K562 (cell line): ENCODE data around the gene HRH3. TPM values are rescaled to one million over a fixed set of nuclear protein-coding genes. Genes with fewer than 3 reads are reported as not detected.

ENCODE experiments used
- ATAC-seq: fragments of 200-7000 bp; cut with Tn5 transposase; 3 replicates; pipeline ENCODE4 v1.9.1; 2020; ENCODE audit warnings: moderate library complexity
- BruUV-seq: library from RNA; stranded (reverse); fragments of 400-500 nt; replicated peaks from 2 replicates; lab custom pipeline; 2021; lab: Mats Ljungman, UMichigan
- CTCF ChIA-PET: fragments of 300-600 bp; formaldehyde crosslinking; extraction: SDS; loops from one replicate; lab custom pipeline; 2021; ENCODE audit warnings: low intra/inter-chr PET ratio; lab: Yijun Ruan, JAX
- POLR2A ChIA-PET: fragments of 300-600, 350-650 bp; sonication (Branson Sonifier 250); formaldehyde crosslinking; extraction: SDS; loops from one replicate; lab custom pipeline; 2021; ENCODE audit warnings: antibody characterized with exemption, inconsistent platforms; lab: Yijun Ruan, JAX
- DNase-seq, 4 experiments: peaks; one replicate each; pipeline versions ENCODE4 v3.0.0 to v3.0.0-alpha.2; 2011 to 2018; ENCODE audit warnings: low spot score in 3 of 4, mixed read lengths in 3 of 4; ENCODE audit errors: extremely low read depth in 1 of 4
- FAIRE-seq: peaks from 2 replicates; lab custom pipeline; 2011; peaks lifted over from hg19 to GRCh38; lab: Jason Lieb, UNC
- H2AFZ ChIP-seq: 2 replicates; pipeline ENCODE4 v1.6.0; 2011; ENCODE audit warnings: low read depth, low read length, control low read depth, inconsistent platforms
- H3K27ac ChIP-seq: fragments of 200-600 bp; 3 replicates; pipeline ENCODE4 v1.8.0; 2011; ENCODE audit warnings: low read depth, mild to moderate bottlenecking, control low read depth, inconsistent platforms, low read length, moderate library complexity, mixed read lengths; ENCODE audit errors: extremely low read depth
- H3K27me3 ChIP-seq, 2 experiments: fragments of 300-600 bp in 1 of 2; 2 replicates in 1 of 2; 3 replicates in 1 of 2; pipeline versions ENCODE4 v1.6.0 to v1.8.0; 2011; ENCODE audit warnings: inconsistent platforms in 2 of 2, low read length in 2 of 2, mild to moderate bottlenecking in 1 of 2, mixed read lengths in 1 of 2, moderate library complexity in 1 of 2; ENCODE audit not compliant: control insufficient read depth in 2 of 2, insufficient read depth in 2 of 2
- H3K36me3 ChIP-seq: fragments of 300-600 bp; 3 replicates; pipeline ENCODE4 v1.8.0; 2011; ENCODE audit warnings: mild to moderate bottlenecking, low read length, inconsistent platforms; ENCODE audit not compliant: control insufficient read depth, insufficient read depth
- H3K4me1 ChIP-seq, 2 experiments: fragments of 200-600 bp in 1 of 2; replicated peaks in 1 of 2; 2 replicates in 1 of 2; 3 replicates in 1 of 2; pipeline versions ENCODE4 v1.5.1 to v1.8.0; 2011; ENCODE audit warnings: inconsistent platforms in 2 of 2, low read length in 2 of 2, mild to moderate bottlenecking in 1 of 2, mixed read lengths in 1 of 2, moderate library complexity in 1 of 2; ENCODE audit not compliant: control insufficient read depth in 2 of 2, insufficient read depth in 2 of 2
- H3K4me2 ChIP-seq: 2 replicates; pipeline ENCODE4 v1.6.1; 2011; ENCODE audit warnings: low read length, control low read depth, inconsistent platforms, mixed read lengths; ENCODE audit not compliant: insufficient read depth
- H3K4me3 ChIP-seq: fragments of 200-600 bp; sonication (generic), shearing (Covaris generic); 2 replicates; pipeline ENCODE4 v1.5.1; 2016; ENCODE audit warnings: control low read depth, inconsistent platforms
- H3K79me2 ChIP-seq: fragments of 200-600 bp; 3 replicates; pipeline ENCODE4 v1.8.0; 2011; ENCODE audit warnings: low read length, inconsistent platforms; ENCODE audit not compliant: control insufficient read depth, insufficient read depth
- H3K9ac ChIP-seq, 2 experiments: 2 replicates each; pipeline versions ENCODE4 v1.6.0 to v1.6.1; 2011; ENCODE audit warnings: low read depth in 2 of 2, low read length in 2 of 2, control low read depth in 1 of 2, inconsistent platforms in 1 of 2, mild to moderate bottlenecking in 1 of 2, mixed read lengths in 1 of 2; ENCODE audit not compliant: insufficient read depth in 1 of 2
- H3K9me1 ChIP-seq: one replicate; pipeline ENCODE4 v1.6.0; 2011; ENCODE audit warnings: inconsistent platforms, mild to moderate bottlenecking, low read length, moderate library complexity; ENCODE audit not compliant: control insufficient read depth, insufficient read depth
- H3K9me3 ChIP-seq: replicated peaks from 2 replicates; pipeline ENCODE4 v1.5.1; 2011; ENCODE audit warnings: low read depth, low read length, inconsistent platforms; ENCODE audit not compliant: control insufficient read depth, insufficient read depth
- H4K20me1 ChIP-seq: replicated peaks from 2 replicates; pipeline ENCODE4 v1.6.1; 2011; ENCODE audit warnings: low read length, inconsistent platforms, mixed read lengths; ENCODE audit not compliant: control insufficient read depth, insufficient read depth
- ATF6 ChIP-seq: sonication (generic); formaldehyde crosslinking; IDR thresholded peaks from 2 replicates; pipeline ENCODE4 v1.4.0; 2020; ENCODE audit warnings: mild to moderate bottlenecking, missing genetic modification reagents
- BRD9 ChIP-seq: fragments of 450-650 bp; IDR thresholded peaks from 2 replicates; pipeline ENCODE4 v1.6.1; 2018; ENCODE audit warnings: low read depth; ENCODE audit not compliant: partially characterized antibody
- CBX1 ChIP-seq: sonication (generic); IDR thresholded peaks from 2 replicates; pipeline ENCODE4 v1.6.1; 2016; ENCODE audit warnings: antibody characterized with exemption, low read depth, mild to moderate bottlenecking
- CREM ChIP-seq: IDR thresholded peaks from 2 replicates; pipeline ENCODE4 v1.6.1; 2014; ENCODE audit warnings: antibody characterized with exemption, low read depth
- HOMEZ ChIP-seq: fragments of 250-450 bp; sonication (Bioruptor Pico); IDR thresholded peaks from 2 replicates; pipeline ENCODE4 v1.4.0; 2020; ENCODE audit warnings: mild to moderate bottlenecking, moderate library complexity
- KLF13 ChIP-seq: fragments of 450-650 bp; IDR thresholded peaks from 2 replicates; pipeline ENCODE4 v1.6.1; 2016; ENCODE audit warnings: missing genetic modification characterization, low read depth, mild to moderate bottlenecking, missing compliant biosample characterization, moderate library complexity, borderline replicate concordance
- MED1 ChIP-seq: sonication (generic); formaldehyde crosslinking; IDR thresholded peaks from 2 replicates; pipeline ENCODE4 v1.8.1; 2023; ENCODE audit warnings: missing genetic modification reagents, borderline replicate concordance
- OTX1 ChIP-seq: fragments of 450-650 bp; formaldehyde crosslinking; IDR thresholded peaks from 2 replicates; pipeline ENCODE4 v1.4.0; 2022; ENCODE audit warnings: mild to moderate bottlenecking
- POLR2AphosphoS2 ChIP-seq: IDR thresholded peaks from 2 replicates; pipeline ENCODE4 v1.6.1; 2012; ENCODE audit warnings: low read length, improper control_type of control experiment
- PTRF ChIP-seq: fragments of 450-650 bp; IDR thresholded peaks from 2 replicates; pipeline ENCODE4 v1.6.1; 2016; ENCODE audit warnings: mild to moderate bottlenecking, missing genetic modification characterization, missing compliant biosample characterization
- TOE1 ChIP-seq, 2 experiments: fragments of 450-650 bp in 1 of 2; sonication (generic) in 1 of 2; formaldehyde crosslinking in 1 of 2; IDR thresholded peaks; 2 replicates each; pipeline versions ENCODE4 v1.7.1 to v1.8.0; 2016 to 2022; ENCODE audit warnings: borderline replicate concordance in 2 of 2, mild to moderate bottlenecking in 2 of 2, antibody characterized with exemption in 1 of 2, inconsistent platforms in 1 of 2, low read depth in 1 of 2, missing genetic modification reagents in 1 of 2, moderate library complexity in 1 of 2
- U2AF1 ChIP-seq: fragments of 200-400 bp; formaldehyde crosslinking; optimal IDR thresholded peaks from 2 replicates; pipeline ENCODE3; 2017; ENCODE audit warnings: mild to moderate bottlenecking, low read depth, low read length, moderate library complexity
- ZC3H11A ChIP-seq: IDR thresholded peaks from 2 replicates; pipeline ENCODE4 v1.6.1; 2012; ENCODE audit warnings: low read depth, low read length, improper control_type of control experiment
- WGBS: fragments of 100-300 bp; shearing (Covaris generic); methylation state at CpG from one replicate; pipeline ENCODE4 v1.1.6; 2016; ENCODE audit warnings: low coverage, mixed read lengths; ENCODE audit not compliant: insufficient coverage; ENCODE audit errors: missing lambda C conversion rate; 5-methylcytosine and 5-hydroxymethylcytosine counted together
- in situ Hi-C: fragments of 300-500 bp; cut with MboI; formaldehyde crosslinking; loops from 4 replicates; pipeline ENCODE4 v1.15.0; 2018; ENCODE audit warnings: inconsistent platforms, mixed read lengths
- intact Hi-C: fragments of 100-400 bp; cut with micrococcal nuclease; formaldehyde crosslinking; loops from 2 replicates; pipeline ENCODE4 v1.14.2; 2022
- polyA plus RNA-seq, 8 experiments: library from polyadenylated mRNA; depleted of rRNA in 4 of 8; stranded (reverse) in 5 of 8; unstranded in 3 of 8; fragments of >200 nt; fragmentation: Nextera tagmentation in 2 of 8; fragmentation: Illumina TruSeq in 1 of 8; extraction: Ambion mirVana in 2 of 8; extraction: Trizol in 1 of 8; gene quantifications; 2 replicates each; pipeline versions ENCODE4 v1.2.1 to v1.2.3, GENCODE V29; 2011 to 2014; ENCODE audit warnings: inconsistent platforms in 1 of 8, missing spikeins in 1 of 8
- total RNA-seq, 7 experiments: library from RNA; depleted of rRNA in 6 of 7; stranded (reverse); fragments of >200 nt in 6 of 7; fragmentation: Illumina TruSeq in 2 of 7; extraction: Trizol in 2 of 7; gene quantifications; 2 replicates each; pipeline versions ENCODE4 v1.2.1 to v1.2.3, GENCODE V29; 2011 to 2021; ENCODE audit warnings: low replicate concordance in 1 of 7

The HRH3 gene
- total and polyA plus RNA-seq, 9 of the 15 experiments (the other 6 are each of a cell fraction or from before 2014, with no cell fraction given): not detected

- no peaks in the 10 kb centered on the region for H3K27me3 ChIP-seq
- no peak for ATAC-seq
- H3K4me2 ChIP-seq: no peak overlapping the region
- H3K27ac ChIP-seq: no peak overlapping the region
- intact Hi-C loops (no loop called here), in situ Hi-C loops (no loop called here)
- H4K20me1 ChIP-seq: peaks cover 8% of the 10 kb centered on the region; the same call in 1 of the 2 replicates
- 99% methylated on average over 7 of the region's 10 CpGs for WGBS
- no TSS peak for BruUV-seq
- peaks cover 0 to 3% of the 10 kb centered on the region in 2 experiments; a peak in 1 of 5 replicates for H3K4me1 ChIP-seq
- DNase-seq: no peak
- FAIRE-seq: no peak
- H3K79me2 ChIP-seq: peaks cover 8% of the 10 kb centered on the region
- no peaks in the 10 kb centered on the region for H3K9me3 ChIP-seq
- POLR2A ChIA-PET: interaction anchor here (1.1 kb wide), 1 partner anchor 14 kb away, joined by 3 read pairs; no protein-coding TSS in a partner anchor
- no peak overlapping the region for H2AFZ ChIP-seq
- CTCF ChIA-PET: no interaction called here
- H3K9ac ChIP-seq: no peak overlapping the region
- TF ChIP-seq HOMEZ: no peak
- no peak for TF ChIP-seq CREM
- no peak for TF ChIP-seq POLR2AphosphoS2
- H3K36me3 ChIP-seq: peaks cover 86% of the 10 kb centered on the region; the same call in 2 of the 3 replicates
- no peak overlapping the region for H3K4me3 ChIP-seq
- no peaks in the 10 kb centered on the region for H3K9me1 ChIP-seq
Measured at GRCh38 chr20:62196286-62196685, 23.8 kb downstream of the HRH3 start.

- Histone ChIP-seq H3K9me3 (no peaks in the 10 kb centered on the region), H3K27me3 (no peaks in the 10 kb centered on the region), H3K36me3 (peaks cover 86% of the 10 kb centered on the region; the same call in 2 of the 3 replicates), H3K79me2 (peaks cover 14% of the 10 kb centered on the region), H3K4me2 (no peak overlapping the region), H3K4me1 (peaks cover 0 to 3% of the 10 kb centered on the region in 2 experiments; a peak in 1 of 5 replicates), H4K20me1 (peaks cover 8% of the 10 kb centered on the region; the same call in 1 of the 2 replicates), H3K27ac (no peak overlapping the region), H3K4me3 (no peak overlapping the region), H3K9me1 (no peaks in the 10 kb centered on the region), H2AFZ (no peak overlapping the region), H3K9ac (no peak overlapping the region)
- ATAC-seq: no peak
- WGBS: 91% methylated on average over 9 of the region's 10 CpGs
- DNase-seq: no peak
- ChIA-PET POLR2A (interaction anchor here (1.1 kb wide), 1 partner anchor 13 kb away, joined by 3 read pairs; no protein-coding TSS in a partner anchor), CTCF (no interaction called here)
- in situ Hi-C loops: no loop called here
- intact Hi-C loops: no loop called here
- no TSS peak for BruUV-seq
- no peak for FAIRE-seq
- TF ChIP-seq PTRF (no peak), MED1 (CRISPR knock-in tag) (no peak), U2AF1 (no peak), CBX1 (no peak), OTX1 (CRISPR knock-in tag) (no peak), ATF6 (CRISPR knock-in tag) (no peak), TOE1 (IDR thresholded peaks at IDR 0.05; ENCODE audit: borderline replicate concordance) (no peak), TOE1 (CRISPR knock-in tag; IDR thresholded peaks at IDR 0.05; ENCODE audit: borderline replicate concordance, low read depth) (no peak), KLF13 (no peak), ZC3H11A (no peak), BRD9 (no peak)
Measured at GRCh38 chr20:62195736-62196135, 24.3 kb downstream of the HRH3 start.
